Mucosa of rectum (tissue), 2 donors: Measurements from ENCODE around the gene KASH5.

Experiments
- H3K27ac ChIP-seq, 2 donors: one replicate each; pipeline ENCODE4 v1.7.0; 2013; ENCODE audit warnings: inconsistent platforms in 2 of 2, low read depth in 2 of 2, low read length in 2 of 2
- H3K27me3 ChIP-seq, 2 donors: one replicate each; pipeline ENCODE4 v1.7.0; 2013; ENCODE audit warnings: low read length in 2 of 2; ENCODE audit not compliant: control insufficient read depth in 2 of 2, insufficient read depth in 2 of 2
- H3K36me3 ChIP-seq, 2 donors: one replicate each; pipeline ENCODE4 v1.7.0; 2013; ENCODE audit warnings: low read length in 2 of 2; ENCODE audit not compliant: control insufficient read depth in 2 of 2, insufficient read depth in 2 of 2
- H3K4me1 ChIP-seq, 2 donors: one replicate each; pipeline ENCODE4 v1.7.0; 2013; ENCODE audit warnings: low read length in 2 of 2, mild to moderate bottlenecking in 1 of 2; ENCODE audit not compliant: control insufficient read depth in 2 of 2, insufficient read depth in 2 of 2
- H3K4me3 ChIP-seq, 2 donors: one replicate each; pipeline ENCODE4 v1.7.0; 2013; ENCODE audit warnings: low read length in 2 of 2
- H3K9ac ChIP-seq, 2 donors: one replicate each; pipeline ENCODE4 v1.7.0; 2013; ENCODE audit warnings: low read length in 2 of 2, low read depth in 1 of 2, mild to moderate bottlenecking in 1 of 2
- H3K9me3 ChIP-seq, 2 donors: one replicate each; pipeline ENCODE4 v1.7.0; 2013; ENCODE audit warnings: low read length in 2 of 2; ENCODE audit not compliant: control insufficient read depth in 2 of 2
- donor health status: healthy.
- donor health status: Normal muscosa, but diverticular disease.

The KASH5 gene

GRCh38 chr19:49409441-49410029 lies 21.5 kb downstream of the KASH5 start:
- H3K27ac ChIP-seq, result no peak overlapping the region
- H3K9me3 ChIP-seq, result no peaks in the 10 kb centered on the region
- peaks cover 0 to 7% of the 10 kb centered on the region in 2 donors for H3K4me1 ChIP-seq
- no peak overlapping the region for H3K4me3 ChIP-seq
- no peaks in the 10 kb centered on the region for H3K27me3 ChIP-seq
- H3K9ac ChIP-seq, result no peak overlapping the region
- H3K36me3 ChIP-seq, result no peaks in the 10 kb centered on the region

- peaks cover 0 to 7% of the 10 kb centered on the region in 2 donors for H3K4me1 ChIP-seq
- H3K27ac ChIP-seq, result no peak overlapping the region
- H3K9me3 ChIP-seq, result no peaks in the 10 kb centered on the region
- H3K36me3 ChIP-seq, result no peaks in the 10 kb centered on the region
- peaks cover 0 to 5% of the 10 kb centered on the region in 2 donors for H3K27me3 ChIP-seq
- H3K4me3 ChIP-seq, result no peak overlapping the region
- H3K9ac ChIP-seq, result no peak overlapping the region
These were observed 23.8 kb downstream of the KASH5 start for GRCh38 chr19:49411681-49412326.

DNA sequence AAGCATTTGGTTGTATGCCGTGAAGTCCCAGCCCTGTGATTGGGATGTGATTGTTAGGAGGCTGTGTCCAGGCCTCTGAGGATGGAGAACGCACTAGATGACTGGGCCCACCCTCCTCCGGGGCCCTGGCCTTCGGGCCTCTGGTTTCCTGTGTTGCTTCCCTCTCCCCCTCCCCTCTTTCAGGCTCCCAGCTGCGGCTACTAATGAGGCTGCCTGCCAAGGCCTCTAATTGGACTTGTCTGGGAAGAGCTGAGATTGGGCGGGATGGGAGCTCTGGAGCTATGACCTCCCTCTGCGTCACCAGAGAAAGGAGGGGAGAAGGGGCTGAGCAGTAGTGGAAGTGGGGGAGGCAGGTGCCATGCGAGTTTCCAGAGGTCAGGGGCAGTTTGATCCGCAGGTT lies 25.3 kb downstream of the KASH5 start:
- Histone ChIP-seq H3K9ac (no peak overlapping the region), H3K4me1 (peaks cover 0 to 7% of the 10 kb centered on the region in 2 donors), H3K27me3 (peaks cover 11 to 16% of the 10 kb centered on the region in 2 donors), H3K27ac (no peak overlapping the region), H3K36me3 (no peaks in the 10 kb centered on the region), H3K4me3 (no peak overlapping the region), H3K9me3 (no peaks in the 10 kb centered on the region)

- Histone ChIP-seq H3K9ac (no peak overlapping the region), H3K27me3 (peaks cover 17 to 22% of the 10 kb centered on the region in 2 donors), H3K4me3 (no peak overlapping the region), H3K9me3 (no peaks in the 10 kb centered on the region), H3K4me1 (peaks cover 0 to 5% of the 10 kb centered on the region in 2 donors), H3K36me3 (no peaks in the 10 kb centered on the region), H3K27ac (no peak overlapping the region)
These were observed 26.2 kb downstream of the KASH5 start for GRCh38 chr19:49414256-49414655.

- Histone ChIP-seq H3K9ac (no peak overlapping the region), H3K27me3 (peaks cover 27 to 30% of the 10 kb centered on the region in 2 donors), H3K9me3 (no peaks in the 10 kb centered on the region), H3K4me1 (no peaks in the 10 kb centered on the region), H3K36me3 (no peaks in the 10 kb centered on the region), H3K27ac (no peak overlapping the region), H3K4me3 (no peak overlapping the region)
These were observed 27.2 kb downstream of the KASH5 start for GRCh38 chr19:49415102-49415809.

DNA sequence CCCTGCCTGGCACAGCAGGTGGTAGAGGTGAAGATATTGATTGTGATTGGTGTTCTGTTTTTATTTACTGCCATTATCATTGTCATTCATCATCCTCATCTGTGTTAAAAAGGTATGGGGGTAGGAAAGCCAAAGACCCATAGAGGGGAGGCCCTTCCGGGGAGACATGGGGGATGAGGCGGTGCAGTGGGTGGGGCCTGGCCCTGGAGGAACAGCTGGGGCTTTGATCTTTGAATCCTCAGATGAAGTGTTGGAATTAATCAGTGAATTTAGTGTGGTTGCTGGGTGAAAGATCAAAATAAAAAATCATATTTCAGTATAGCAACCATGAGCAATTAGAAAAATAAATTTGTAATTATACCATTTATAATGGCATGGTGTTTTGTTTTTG lies 27.8 kb downstream of the KASH5 start:
- no peaks in the 10 kb centered on the region for H3K9me3 ChIP-seq
- no peak overlapping the region for H3K27ac ChIP-seq
- H3K9ac ChIP-seq, result no peak overlapping the region
- H3K4me1 ChIP-seq, result no peaks in the 10 kb centered on the region
- H3K4me3 ChIP-seq, result no peak overlapping the region
- no peaks in the 10 kb centered on the region for H3K36me3 ChIP-seq
- peaks cover 30 to 33% of the 10 kb centered on the region in 2 donors for H3K27me3 ChIP-seq

DNA sequence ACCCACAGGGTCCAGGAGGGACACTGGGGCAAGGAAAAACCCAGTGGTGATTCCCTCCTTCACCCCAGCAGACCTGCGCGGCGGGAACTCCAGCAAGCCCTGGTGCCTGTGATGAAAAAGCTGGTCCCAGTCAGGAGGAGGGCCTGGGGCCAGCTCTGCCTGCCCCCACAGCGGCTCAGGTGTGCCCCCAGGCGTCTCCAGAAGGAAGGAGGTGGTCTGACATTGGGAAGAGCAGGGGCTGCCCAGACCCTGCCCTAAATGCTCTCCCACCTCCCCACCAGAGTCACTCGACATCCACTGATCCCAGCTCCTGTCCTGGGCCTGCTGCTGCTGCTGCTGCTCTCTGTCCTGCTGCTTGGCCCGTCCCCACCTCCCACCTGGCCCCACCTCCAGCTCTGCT lies 29.0 kb downstream of the KASH5 start:
- Histone ChIP-seq H3K27me3 (peaks cover 39 to 44% of the 10 kb centered on the region in 2 donors), H3K4me1 (no peaks in the 10 kb centered on the region), H3K36me3 (no peaks in the 10 kb centered on the region), H3K9me3 (no peaks in the 10 kb centered on the region), H3K27ac (no peak overlapping the region), H3K4me3 (no peak overlapping the region), H3K9ac (no peak overlapping the region)

- Histone ChIP-seq H3K27me3 (peaks cover 52 to 58% of the 10 kb centered on the region in 2 donors), H3K4me3 (no peak overlapping the region), H3K27ac (no peak overlapping the region), H3K36me3 (no peaks in the 10 kb centered on the region), H3K9ac (no peak overlapping the region), H3K4me1 (peaks cover 0 to 5% of the 10 kb centered on the region in 2 donors), H3K9me3 (no peaks in the 10 kb centered on the region)
These were observed 30.5 kb downstream of the KASH5 start for GRCh38 chr19:49418511-49418910.

GRCh38 chr19:49419173-49419572 lies 31.1 kb downstream of the KASH5 start:
- Histone ChIP-seq H3K9me3 (no peaks in the 10 kb centered on the region), H3K4me3 (no peak overlapping the region), H3K36me3 (no peaks in the 10 kb centered on the region), H3K9ac (no peak overlapping the region), H3K27ac (no peak overlapping the region), H3K27me3 (peaks cover 58 to 64% of the 10 kb centered on the region in 2 donors), H3K4me1 (peaks cover 0 to 5% of the 10 kb centered on the region in 2 donors)

- H3K27ac ChIP-seq, result no peak overlapping the region
- no peak overlapping the region for H3K9ac ChIP-seq
- peaks cover 62 to 70% of the 10 kb centered on the region in 2 donors for H3K27me3 ChIP-seq
- no peaks in the 10 kb centered on the region for H3K9me3 ChIP-seq
- no peaks in the 10 kb centered on the region for H3K36me3 ChIP-seq
- peaks cover 0 to 5% of the 10 kb centered on the region in 2 donors for H3K4me1 ChIP-seq
- no peak overlapping the region for H3K4me3 ChIP-seq
These were observed 32.2 kb downstream of the KASH5 start for GRCh38 chr19:49420227-49420626.
